Astrocyte of the cerebellum (primary cell): ENCODE results near the gene ZNF487.
A peak's percentile ranks its signal among the peaks of the same experiment; 100 is the strongest.

Experiments
- DNase-seq: peaks from one replicate; pipeline ENCODE4 v3.0.0-alpha.2; 2011; ENCODE audit warnings: low read depth
- H3K4me3 ChIP-seq: 2 replicates; pipeline ENCODE4 v1.5.1; 2011; ENCODE audit warnings: mild to moderate bottlenecking, low read depth, low read length, moderate library complexity
- CTCF ChIP-seq: IDR thresholded peaks from 2 replicates; pipeline ENCODE4 v1.5.1; 2012; ENCODE audit warnings: low read length, low read depth, moderate library complexity, mild to moderate bottlenecking; ENCODE audit errors: missing control alignments
- in situ Hi-C: cut with HindIII; loops from 2 replicates; pipeline ENCODE4 v1.10.0; 2017; ENCODE audit warnings: low sequenced_read_pairs

The ZNF487 gene

GRCh38 chr10:43409385-43410109 lies 27.4 kb upstream of the ZNF487 start:
- in situ Hi-C loops, result no loop called here
- no peak for DNase-seq
- H3K4me3 ChIP-seq, result peak overlapping the region; percentile 77
- no peak for TF ChIP-seq CTCF

- DNase-seq, result no peak
- in situ Hi-C loops, result no loop called here
- H3K4me3 ChIP-seq, result no peak overlapping the region
- TF ChIP-seq CTCF, result no peak
Observed at GRCh38 chr10:43410345-43410744, 26.6 kb upstream of the ZNF487 start.

- H3K4me3 ChIP-seq, result no peak overlapping the region
- DNase-seq, result no peak
- in situ Hi-C loops, result no loop called here
- TF ChIP-seq CTCF, result no peak
Observed at GRCh38 chr10:43411536-43411935, 25.4 kb upstream of the ZNF487 start.

GRCh38 chr10:43415544-43415943 lies 21.4 kb upstream of the ZNF487 start:
- H3K4me3 ChIP-seq, result no peak overlapping the region
- TF ChIP-seq CTCF, result no peak
- DNase-seq, result no peak
- in situ Hi-C loops, result no loop called here

GRCh38 chr10:43417950-43418768 lies 18.8 kb upstream of the ZNF487 start:
- TF ChIP-seq CTCF, result no peak
- in situ Hi-C loops, result no loop called here
- DNase-seq, result no peak
- no peak overlapping the region for H3K4me3 ChIP-seq

- DNase-seq, result no peak
- in situ Hi-C loops, result no loop called here
- TF ChIP-seq CTCF, result no peak
- peak overlapping the region; percentile 46 for H3K4me3 ChIP-seq
Observed at GRCh38 chr10:43419997-43420368, 16.9 kb upstream of the ZNF487 start.
